KBM-7 (cell line): ENCODE results near the gene HAUS6.
"Not testable (repeated sequence)": the region's sequence is repeated elsewhere in the genome, so short reads cannot be mapped to it uniquely, and the experiment has no call there.

ENCODE experiments used
- DNase-seq: peaks from one replicate; pipeline ENCODE4 v3.0.0-alpha.2; 2015
- in situ Hi-C: fragments of 300-500 bp; cut with MboI; formaldehyde crosslinking; loops from 2 replicates; pipeline ENCODE4 v1.14.3; 2020; ENCODE audit warnings: low sequenced_read_pairs, low pct_unique_long_range_greater_than_20kb, mixed read lengths

HAUS6 gene

GRCh38 chr9:19049917-19050636 is 52.6 kb downstream of the HAUS6 start:
- DNase-seq, result peak; percentile 42
- in situ Hi-C loops, result loop anchor here (25.0 kb wide), 1 partner anchor 1238 kb away; no protein-coding TSS in a partner anchor

- peak; percentile 99 for DNase-seq
- in situ Hi-C loops, result loop anchor here (25.0 kb wide), 1 partner anchor 1237 kb away; no protein-coding TSS in a partner anchor
Measured at GRCh38 chr9:19048966-19049916, 53.5 kb downstream of the HAUS6 start, which contains the start of gene RRAGA. RRAGA (plus strand) TSS chr9:19049427; CDS start chr9:19049660, 233 bp downstream.

GRCh38 chr9:19036611-19037010 is 66.1 kb downstream of the HAUS6 start:
- in situ Hi-C loops, result loop anchor here (25.0 kb wide), 1 partner anchor 1224 kb away; no protein-coding TSS in a partner anchor
- no peak for DNase-seq

- in situ Hi-C loops, result loop anchor here (25.0 kb wide), 1 partner anchor 1221 kb away; no protein-coding TSS in a partner anchor
- DNase-seq, result no peak
Measured at GRCh38 chr9:19033015-19033414, 69.7 kb downstream of the HAUS6 start, which contains the start of gene SAXO1. SAXO1 (minus strand) TSS chr9:19033209; CDS start chr9:19032908, 301 bp downstream.

GRCh38 chr9:19032406-19032805 is 70.3 kb downstream of the HAUS6 start:
- DNase-seq, result no peak
- in situ Hi-C loops, result loop anchor here (25.0 kb wide), 1 partner anchor 1220 kb away; no protein-coding TSS in a partner anchor

GRCh38 chr9:19030899-19031298 is 71.8 kb downstream of the HAUS6 start:
- DNase-seq, result no peak
- in situ Hi-C loops, result loop anchor here (25.0 kb wide), 1 partner anchor 1219 kb away; no protein-coding TSS in a partner anchor

GRCh38 chr9:19028835-19029451 is 73.8 kb downstream of the HAUS6 start:
- in situ Hi-C loops, result loop anchor here (25.0 kb wide), 1 partner anchor 1217 kb away; no protein-coding TSS in a partner anchor
- peak; percentile 58 for DNase-seq

- DNase-seq, result no peak
- in situ Hi-C loops, result loop anchor here (25.0 kb wide), 1 partner anchor 1216 kb away; no protein-coding TSS in a partner anchor
Measured at GRCh38 chr9:19027825-19028224, 74.9 kb downstream of the HAUS6 start.

- in situ Hi-C loops, result loop anchor here (25.0 kb wide), 1 partner anchor 1214 kb away; no protein-coding TSS in a partner anchor
Measured at GRCh38 chr9:19026375-19026774, 76.3 kb downstream of the HAUS6 start.

GRCh38 chr9:19023078-19023477 is 79.6 kb downstream of the HAUS6 start:
- in situ Hi-C loops, result no loop called here

More at GRCh38 chr9:19026375-19026774, 76.3 kb downstream of the HAUS6 start:
- DNase-seq, result no peak

GRCh38 chr9:19022206-19022605 is 80.5 kb downstream of the HAUS6 start:
- no peak for DNase-seq
- in situ Hi-C loops, result no loop called here

More at GRCh38 chr9:19023078-19023477, 79.6 kb downstream of the HAUS6 start:
- DNase-seq, result no peak

GRCh38 chr9:19021649-19022048 is 81.1 kb downstream of the HAUS6 start:
- in situ Hi-C loops, DNase-seq: not testable (repeated sequence)

GRCh38 chr9:19020886-19021455 is 81.7 kb downstream of the HAUS6 start:
- DNase-seq, result no peak
- in situ Hi-C loops, result no loop called here

- in situ Hi-C loops, result no loop called here
- no peak for DNase-seq
Measured at GRCh38 chr9:19018201-19018600, 84.5 kb downstream of the HAUS6 start.

GRCh38 chr9:19009391-19009965 is 93.2 kb downstream of the HAUS6 start:
- in situ Hi-C loops, result no loop called here
- DNase-seq, result no peak
